SW 1271 (cell line): ENCODE results near the gene MTCH1.
"Not testable (repeated sequence)": the region's sequence is repeated elsewhere in the genome, so short reads cannot be mapped to it uniquely, and the experiment has no call there.

Source experiments
- DNase-seq, 2 experiments: peaks; one replicate each; lab custom pipeline; 2025; lab: John Stamatoyannopoulos, UW

Gene MTCH1

DNA sequence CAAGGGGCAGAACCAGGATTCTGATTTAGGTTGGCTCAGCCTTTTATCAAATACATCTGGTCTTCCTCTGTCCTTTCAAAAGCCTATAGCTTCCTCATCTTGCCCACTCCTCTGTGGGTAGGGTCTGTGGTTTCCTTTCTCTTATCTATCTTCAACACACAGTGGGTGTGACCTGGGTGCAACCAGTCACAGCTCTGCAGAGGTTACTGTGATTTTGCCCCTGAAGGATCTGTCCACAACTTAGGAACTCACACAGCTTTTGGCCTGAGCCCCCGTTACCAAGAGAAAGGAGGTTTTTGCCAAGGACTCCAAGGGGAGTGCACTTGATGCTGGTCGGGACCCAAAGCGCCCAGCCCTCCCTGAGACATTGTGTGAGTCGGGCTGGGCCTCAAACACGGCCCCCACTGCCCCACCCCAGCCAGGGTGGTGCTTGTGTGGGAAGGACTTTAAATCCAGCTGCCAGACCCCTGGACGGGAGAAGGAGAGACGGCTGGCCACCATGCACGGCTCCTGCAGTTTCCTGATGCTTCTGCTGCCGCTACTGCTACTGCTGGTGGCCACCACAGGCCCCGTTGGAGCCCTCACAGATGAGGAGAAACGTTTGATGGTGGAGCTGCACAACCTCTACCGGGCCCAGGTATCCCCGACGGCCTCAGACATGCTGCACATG lies 31.6 kb downstream of the MTCH1 start, which contains the start of gene PI16:
Gene PI16, plus strand, starts transcription at position 477 of the 670 bp plus-strand sequence. Its CDS starts 23 bp downstream, at position 500.
- no peak for DNase-seq

DNA sequence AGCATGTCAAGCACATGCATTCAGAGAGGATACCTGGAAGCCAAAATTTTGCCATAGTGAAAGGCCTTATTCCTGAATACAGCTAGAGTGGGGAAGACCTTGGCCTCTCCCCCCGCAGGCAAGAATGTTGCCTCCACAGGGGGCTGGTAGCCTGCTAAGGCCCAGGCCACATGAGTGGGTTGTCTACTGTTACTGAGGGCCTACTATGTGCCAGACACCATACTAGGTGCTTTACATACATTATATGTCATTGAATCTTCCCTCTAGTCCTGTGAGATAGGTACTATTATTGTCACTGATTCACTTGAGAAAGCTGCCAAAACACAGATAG lies 32.1 kb downstream of the MTCH1 start:
- no peak for DNase-seq

DNA sequence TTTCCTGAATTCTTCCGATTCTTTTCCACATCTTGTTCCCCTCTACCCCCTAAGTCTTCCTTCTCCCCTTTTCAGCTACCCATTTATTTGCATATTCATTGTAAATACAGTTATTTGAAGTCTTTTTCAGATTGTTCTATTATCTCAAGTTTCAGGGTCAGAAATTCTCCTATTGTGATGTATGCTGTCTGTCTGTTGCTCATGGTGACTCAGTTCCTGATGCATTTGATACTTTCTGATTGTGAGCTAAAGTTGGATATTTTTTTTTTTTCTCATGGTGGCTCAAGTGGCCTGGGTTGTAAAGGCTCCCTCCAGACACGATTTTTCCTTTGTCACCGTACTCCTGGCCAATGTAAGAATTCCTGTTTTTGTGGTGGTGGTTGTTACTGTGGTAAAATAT lies 36.4 kb downstream of the MTCH1 start:
- DNase-seq: peak in 1 of 2 experiments; percentile 42

DNA sequence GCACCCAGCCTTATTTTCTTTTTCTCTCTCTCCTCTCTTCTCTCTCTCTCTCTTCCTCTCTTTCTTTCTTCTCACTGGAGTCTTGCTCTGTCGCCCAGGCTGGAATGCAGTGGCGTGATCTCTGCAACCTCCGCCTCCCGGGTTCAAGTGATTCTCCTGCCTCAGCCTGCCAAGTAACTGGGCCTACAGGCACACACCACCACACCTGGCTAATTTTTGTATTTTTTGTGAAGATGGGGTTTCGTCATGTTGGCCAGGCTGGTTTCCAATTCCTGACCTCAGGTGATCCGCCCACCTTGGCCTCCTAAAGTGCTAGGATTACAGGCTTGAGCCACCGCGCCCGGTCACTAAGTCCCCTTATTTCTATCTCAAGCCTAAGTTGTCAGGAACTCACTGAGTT lies 36.9 kb downstream of the MTCH1 start:
- not testable (repeated sequence) for DNase-seq

DNA sequence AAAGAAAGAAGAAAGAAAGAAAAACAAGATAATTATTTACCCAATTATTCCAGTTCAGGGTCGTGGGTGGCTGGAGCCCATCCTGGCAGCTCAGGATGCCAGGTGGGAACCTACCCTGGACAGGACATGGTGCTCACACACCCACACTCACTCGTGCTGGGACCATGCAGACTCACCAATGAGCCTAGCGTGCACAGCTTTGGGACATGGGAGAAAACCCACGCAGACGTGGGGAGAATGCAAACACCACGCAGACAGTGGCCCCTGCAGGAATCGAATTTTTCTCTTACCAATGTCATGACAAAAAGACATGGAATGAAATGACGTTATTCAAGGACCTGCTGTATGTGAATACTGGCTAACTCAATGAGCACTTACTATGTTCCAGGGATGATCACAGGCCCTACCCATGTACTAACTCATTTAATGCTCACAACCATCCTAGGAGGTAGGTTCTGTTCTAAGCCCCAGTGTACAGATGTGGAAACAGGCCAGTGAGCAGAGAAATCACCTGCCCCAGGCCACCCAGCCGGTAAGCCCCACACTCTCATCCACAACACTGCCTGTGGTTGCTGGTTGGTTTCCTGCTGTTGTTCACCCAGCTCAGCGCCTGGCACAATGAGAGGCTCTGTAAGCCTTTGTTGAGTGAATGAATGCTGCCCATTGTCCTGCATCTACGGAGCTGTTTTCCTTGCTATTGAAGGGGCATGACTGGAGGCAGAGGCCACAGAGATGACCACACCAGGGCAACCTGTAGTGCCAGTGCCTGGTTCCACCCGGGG lies 38.2 kb downstream of the MTCH1 start:
- DNase-seq: no peak

DNA sequence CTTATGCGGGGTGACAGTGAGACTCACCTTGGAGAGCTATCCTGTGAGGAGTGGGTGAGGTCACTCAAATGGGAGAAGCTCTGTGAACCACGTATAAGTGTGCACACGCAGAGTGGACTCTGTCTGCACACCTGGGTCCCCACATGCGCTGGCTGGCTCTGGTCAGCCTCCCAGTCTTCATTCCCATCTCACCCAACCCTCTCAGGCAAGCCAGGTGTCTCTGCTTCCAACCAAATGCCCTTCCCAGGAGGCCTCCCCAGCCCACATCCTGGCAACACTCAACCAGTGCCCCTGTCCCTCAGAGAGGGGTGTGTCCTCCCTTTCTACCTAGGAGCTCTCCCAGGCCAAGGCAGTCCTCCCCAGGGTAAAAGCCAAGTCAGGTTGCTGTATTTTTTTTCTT lies 39.5 kb downstream of the MTCH1 start:
- no peak for DNase-seq

DNA sequence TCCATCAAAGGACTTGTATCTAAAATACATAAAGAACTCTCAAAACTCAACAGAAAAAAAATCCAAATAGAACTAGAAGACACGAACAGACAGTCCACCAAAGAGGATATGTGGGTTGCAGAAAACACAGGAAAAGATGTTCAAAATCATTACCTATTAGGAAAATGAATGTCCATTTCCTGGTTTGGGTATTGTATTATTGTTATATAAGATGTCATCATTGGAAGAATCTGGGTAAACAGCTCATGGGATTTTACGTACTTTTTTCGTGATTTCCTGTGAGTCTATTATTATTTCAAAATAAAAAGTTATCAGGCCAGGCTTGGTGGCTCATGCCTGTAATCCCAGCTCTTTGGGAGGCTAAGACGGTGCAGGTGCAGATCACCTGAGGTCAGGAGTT lies 40.7 kb downstream of the MTCH1 start:
- no peak for DNase-seq

DNA sequence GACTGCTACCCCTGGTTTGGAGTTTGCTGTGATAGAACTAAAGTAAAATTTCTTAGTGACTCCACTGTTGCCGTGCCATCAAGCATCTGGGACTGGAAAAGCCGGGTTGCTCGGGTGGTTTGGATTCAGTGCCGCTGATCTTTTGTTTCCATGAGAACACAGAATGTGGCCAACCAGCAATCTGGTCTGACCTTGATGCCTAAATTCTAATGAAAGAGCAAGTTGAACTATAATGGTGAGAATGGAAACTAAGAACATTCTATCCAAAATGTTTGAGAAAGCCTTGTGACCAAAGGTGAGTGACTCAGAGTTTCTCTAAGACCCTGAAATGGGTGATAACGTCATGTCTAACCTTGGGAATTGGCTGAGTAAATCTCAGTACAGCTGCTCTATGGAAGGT lies 41.3 kb downstream of the MTCH1 start:
- DNase-seq: no peak

DNA sequence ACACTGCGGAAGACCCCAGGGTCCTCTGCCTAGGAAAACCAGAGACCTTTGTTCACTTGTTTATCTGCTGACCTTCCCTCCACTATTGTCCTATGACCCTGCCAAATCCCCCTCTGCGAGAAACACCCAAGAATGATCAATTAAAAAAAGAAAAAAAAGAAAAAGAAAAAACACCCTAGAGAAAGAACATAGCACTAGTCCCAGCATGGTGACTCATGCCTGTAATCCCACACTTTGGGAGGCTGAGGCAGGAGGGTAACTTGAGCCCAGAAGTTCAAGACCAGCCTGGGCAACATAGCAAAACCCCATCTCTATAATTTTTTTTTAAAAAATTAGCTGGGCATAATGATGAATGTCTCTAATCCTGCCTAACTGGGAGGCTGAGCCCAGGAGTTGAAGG lies 43.7 kb downstream of the MTCH1 start:
- DNase-seq: not testable (repeated sequence)

DNA sequence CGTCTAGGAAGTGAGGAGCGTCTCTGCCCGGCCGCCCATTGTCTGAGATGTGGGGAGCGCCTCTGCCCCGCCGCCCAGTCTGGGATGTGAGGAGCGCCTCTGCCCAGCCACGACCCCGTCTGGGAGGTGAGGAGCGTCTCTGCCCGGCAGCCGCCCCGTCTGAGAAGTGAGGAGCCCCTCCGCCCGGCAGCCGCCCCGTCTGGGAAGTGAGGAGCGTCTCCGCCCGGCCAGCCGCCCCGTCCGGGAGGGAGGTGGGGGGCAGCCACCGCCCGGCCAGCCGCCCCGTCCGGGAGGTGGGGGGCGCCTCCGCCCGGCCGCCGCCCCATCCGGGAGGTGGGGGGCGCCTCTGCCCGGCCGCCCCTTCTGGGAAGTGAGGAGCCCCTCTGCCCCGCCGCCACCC lies 44.4 kb downstream of the MTCH1 start:
- DNase-seq: not testable (repeated sequence)

DNA sequence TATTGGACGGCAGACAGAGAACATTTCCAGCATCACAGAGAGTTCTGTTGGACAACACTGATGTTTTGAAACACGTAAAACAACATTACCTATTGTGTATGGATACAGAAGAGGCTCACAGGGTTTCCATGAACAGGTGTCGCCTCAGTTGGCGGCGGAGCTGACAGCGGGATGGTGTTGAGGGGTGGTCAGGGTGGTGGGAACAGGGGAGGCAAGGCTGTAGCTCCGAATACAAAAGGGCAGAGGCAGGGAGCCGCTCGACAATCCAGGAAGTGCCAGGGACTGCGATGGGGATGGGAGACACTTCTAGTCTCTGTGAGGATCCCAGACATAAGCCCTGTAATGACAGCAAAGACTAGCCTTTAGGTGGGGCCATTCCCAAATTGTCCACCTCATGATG lies 46.0 kb downstream of the MTCH1 start:
- DNase-seq: no peak

DNA sequence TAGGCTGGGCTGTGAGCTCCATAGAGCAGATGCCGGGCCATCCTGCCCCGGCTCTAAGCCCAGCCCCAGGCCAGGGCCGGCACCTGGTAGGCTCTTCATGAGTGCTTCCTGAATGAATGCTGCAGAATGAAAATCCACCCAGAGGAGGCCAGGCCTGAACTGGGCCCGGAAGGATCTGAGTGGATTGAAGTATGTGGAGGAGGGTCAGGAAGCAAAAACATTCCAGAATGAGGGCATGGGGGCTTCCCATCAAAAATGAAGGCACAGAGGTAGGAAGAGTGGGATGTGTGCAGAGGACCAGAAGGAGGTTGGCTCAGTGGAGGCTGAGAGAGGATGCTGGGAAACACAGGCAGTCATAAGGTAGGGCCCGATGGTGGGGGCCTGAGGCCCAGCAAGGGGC lies 47.0 kb downstream of the MTCH1 start:
- DNase-seq: not testable (repeated sequence)

DNA sequence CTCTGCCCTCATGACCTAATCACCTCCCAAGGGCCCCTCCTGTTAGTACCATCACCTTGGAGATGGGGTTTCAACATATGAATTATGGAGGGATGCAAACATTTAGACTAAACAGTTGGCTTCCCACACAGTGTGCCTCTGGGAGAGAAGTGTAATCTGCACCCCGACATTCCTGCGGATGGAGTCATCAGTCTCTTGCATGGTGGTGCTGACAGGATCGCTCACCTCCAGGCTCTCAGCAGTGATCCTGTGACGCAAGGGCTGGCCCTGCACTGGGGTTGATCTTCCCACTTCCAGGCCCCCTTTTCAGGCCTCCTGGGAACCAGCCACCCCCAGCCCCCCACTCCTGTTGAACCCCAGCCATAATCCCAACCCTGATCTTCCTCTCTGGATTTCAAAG lies 47.5 kb downstream of the MTCH1 start:
- DNase-seq: no peak

DNA sequence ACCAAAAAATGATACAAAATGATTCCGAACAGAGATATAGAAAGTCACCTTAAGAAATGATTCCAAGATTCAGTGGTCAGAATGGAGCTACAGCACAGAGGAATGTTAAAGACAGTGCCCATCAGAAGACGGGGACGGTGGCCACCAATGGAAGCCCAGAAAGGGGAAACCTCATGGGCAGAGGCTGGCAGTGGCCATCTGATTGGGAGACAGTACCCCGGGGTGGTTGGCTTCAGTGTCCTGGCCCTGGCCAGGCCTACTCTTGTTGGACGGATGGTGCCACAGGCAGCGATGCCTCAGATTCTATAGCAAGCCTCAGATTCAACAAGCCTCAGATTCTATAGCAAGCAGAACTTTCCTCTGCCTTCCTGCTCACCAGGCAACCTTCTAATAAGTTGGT lies 48.1 kb downstream of the MTCH1 start:
- DNase-seq: no peak

DNA sequence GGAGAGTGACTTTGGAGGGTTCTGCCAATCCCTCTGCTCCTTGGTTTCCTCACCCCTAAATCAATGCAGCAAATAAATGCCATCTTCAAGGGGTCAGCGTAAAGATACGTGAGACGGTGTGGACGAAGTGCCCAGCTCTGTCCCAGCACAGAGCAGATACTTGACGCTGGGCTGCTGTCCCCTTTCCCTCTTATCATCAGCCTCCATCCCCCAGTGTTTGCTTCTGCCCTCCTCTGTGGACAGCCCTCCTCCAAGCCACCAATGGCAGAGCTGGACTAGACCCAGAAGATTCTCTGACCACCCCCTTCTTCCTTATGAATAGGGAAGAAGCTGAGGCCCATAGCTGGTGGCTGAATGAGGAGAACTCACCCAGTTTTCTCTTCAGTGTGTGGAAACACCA lies 49.2 kb downstream of the MTCH1 start:
- no peak for DNase-seq

DNA sequence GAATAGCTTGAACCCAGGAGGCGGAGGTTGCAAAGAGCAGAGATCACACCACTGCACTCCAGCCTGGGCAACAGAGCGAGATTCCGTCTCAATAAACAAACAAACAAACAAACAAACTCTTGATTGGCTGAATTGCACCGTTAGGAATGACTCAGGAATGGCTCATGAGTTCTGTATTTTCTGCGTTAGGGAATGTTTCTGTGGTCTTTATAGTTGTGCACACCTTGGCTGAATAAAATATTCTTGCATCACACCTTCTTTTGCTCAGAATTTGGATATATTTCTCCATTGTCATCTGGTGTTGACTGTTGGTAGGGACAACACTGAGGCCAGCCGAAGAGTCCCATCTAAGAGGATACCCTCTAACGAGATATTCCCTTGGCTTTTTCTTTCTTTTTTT lies 51.1 kb downstream of the MTCH1 start:
- no peak for DNase-seq

DNA sequence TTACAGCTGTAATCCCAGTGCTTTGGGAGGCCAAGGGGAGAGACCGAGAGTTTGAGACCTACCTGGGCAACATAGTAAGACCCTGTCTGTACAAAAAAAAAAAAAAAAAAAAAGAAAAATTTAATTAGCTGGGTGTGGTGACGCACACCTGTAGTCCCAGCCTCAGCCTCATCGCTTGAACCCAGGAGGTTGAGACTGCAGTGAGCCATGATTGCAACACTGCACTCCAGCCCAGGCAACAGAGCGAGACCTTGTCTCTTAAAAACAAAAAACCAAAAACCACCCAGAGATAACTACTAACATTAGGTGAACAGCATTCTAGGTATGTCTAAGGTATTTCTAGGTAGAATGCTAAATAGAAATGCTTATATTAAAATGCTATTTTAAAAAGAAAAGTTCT lies 52.5 kb downstream of the MTCH1 start:
- DNase-seq: no peak

DNA sequence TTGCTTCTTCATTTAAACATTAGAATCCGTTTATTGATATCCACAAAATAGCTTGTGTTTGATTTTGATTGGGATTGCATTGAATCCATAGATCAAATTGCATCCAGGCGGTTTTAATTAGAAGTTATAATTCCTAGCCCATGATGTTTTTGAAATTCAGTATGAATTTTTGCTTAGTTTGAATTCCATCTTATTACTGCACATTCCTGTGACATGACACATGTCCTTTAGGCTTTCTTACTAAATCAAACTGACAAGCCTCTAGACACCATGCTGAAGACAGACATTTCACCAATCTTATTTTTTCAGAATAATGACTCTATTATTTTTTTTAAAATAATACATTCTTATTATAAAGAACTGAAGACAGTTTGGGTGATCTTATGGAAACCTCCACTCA lies 52.9 kb downstream of the MTCH1 start:
- peak in 1 of 2 experiments; percentile 33 for DNase-seq

DNA sequence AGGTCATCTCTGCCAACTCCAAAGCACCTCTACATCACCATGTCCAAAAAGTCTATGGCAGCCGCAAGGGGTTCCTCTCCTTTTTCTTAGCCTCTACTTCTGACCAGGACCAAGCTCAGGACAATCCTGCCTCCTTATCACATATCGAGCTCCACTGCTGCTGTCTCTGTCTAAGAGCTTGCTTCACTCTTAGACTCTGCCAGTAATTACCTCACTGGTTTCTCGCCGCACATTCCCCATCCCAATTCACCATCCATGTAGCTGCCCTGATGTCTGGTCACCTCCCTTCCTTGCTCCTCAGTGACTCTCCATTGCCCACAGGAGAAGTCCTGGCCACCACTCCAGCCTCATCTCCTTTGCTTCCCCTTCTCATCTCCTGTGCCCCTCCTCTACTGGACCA lies 55.5 kb downstream of the MTCH1 start:
- no peak for DNase-seq

DNA sequence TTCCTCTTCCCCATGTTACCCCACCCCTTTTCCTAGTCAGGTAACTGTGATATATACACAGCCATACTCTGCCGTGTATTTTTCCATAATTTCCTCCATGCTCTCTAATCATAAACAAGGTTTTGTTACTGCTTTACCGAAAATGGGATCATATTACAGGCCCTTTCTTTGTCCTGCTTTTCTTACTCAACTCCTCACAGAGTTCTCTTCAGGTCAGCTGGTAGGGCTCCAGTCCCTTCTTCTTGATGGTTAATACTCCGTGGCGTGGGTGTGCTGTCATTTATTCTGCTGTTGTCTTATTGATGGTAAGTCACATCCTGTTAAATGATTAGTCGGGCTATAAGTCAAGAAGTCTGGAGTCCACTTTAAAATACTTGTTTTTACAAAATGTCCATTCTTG lies 56.4 kb downstream of the MTCH1 start:
- no peak for DNase-seq

DNA sequence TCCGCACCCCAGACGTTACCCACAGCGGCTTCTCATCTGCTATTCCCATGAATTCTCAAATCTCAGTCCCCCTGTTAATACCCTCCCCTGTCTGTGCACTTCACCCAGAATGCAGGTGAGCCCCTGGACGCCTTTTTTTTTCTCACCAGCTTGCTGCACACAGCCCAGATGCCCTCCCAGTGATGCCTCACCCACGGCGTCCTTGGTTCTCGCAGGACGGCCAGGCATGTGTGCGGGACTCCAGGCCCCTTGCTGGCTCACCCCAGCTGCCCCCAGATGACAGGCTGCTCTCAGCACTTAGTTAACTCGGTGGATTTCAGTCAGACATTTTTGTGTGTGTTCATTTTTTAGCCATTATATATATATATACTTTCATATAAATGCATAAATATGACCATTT lies 56.8 kb downstream of the MTCH1 start:
- DNase-seq: no peak

DNA sequence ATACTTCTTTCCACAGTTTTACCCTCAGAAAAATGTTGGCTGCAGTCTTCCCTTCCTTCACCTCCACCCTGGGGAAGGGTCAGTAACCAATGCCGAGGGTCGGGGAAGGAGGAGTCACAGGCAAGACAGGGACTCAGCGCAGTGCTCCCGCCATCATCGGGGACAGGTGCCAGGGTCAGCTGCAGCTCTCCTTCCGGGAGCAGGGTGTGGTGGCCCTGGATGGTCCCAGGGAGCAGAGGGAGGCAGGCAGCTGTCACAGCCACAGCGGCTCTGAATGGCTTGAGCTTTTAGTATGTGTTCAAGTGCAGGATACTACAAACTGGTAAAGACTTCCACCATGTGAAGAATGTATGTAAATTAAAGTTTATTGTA lies 57.5 kb downstream of the MTCH1 start:
- no peak for DNase-seq

DNA sequence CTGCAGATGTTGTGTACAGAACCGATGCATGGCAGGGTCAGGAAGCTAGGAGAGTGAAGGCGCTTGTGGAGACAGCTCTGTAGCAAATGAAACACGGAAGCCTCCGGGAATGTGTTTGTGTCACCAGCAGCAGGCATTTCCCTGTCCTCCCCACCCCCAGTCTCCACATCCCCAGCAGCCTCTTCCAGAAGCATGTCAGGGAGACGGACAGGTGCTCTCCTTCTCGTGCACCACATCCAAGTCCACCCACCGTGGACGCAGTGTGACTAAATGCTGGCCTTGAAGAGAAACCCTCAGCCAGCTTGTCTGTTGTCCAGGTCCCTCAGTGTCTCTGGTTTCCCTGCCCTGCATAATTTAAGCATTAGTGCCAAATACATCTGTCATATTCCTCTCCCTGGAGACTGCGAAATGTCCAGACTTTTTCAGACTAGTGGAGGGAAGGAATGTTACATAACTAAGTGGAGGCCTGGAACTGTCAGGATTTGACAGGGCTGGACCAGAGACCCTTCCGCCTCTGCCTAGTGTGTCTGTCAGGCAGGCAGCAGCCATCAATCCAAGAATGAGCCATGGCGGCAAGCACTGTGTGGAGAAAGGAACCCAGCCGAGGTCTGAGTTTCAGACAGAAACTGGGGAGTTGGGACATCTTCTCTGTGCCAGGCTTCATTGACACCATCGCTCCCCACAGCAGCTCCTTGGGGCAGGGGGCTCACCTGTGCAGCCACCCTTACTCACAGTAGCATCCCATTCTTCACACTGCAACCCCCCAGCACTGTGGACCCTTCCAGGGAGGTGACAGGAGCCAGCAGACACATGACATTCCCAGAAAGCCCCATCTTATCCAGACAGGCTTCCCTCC lies 58.1 kb downstream of the MTCH1 start:
- DNase-seq: no peak
